ENCODE measurements around the gene ARF4.
"Not testable (repeated sequence)": the region's sequence is repeated elsewhere in the genome, so short reads cannot be mapped to it uniquely, and the experiment has no call there.

The ARF4 gene

GRCh38 chr3:57597127-57597923, at the start of gene ARF4:
ARF4 (minus strand) TSS chr3:57597344; CDS start chr3:57597140, 204 bp downstream.
- peak; percentile 84 to 100 (median 98) for DNase-seq

DNA sequence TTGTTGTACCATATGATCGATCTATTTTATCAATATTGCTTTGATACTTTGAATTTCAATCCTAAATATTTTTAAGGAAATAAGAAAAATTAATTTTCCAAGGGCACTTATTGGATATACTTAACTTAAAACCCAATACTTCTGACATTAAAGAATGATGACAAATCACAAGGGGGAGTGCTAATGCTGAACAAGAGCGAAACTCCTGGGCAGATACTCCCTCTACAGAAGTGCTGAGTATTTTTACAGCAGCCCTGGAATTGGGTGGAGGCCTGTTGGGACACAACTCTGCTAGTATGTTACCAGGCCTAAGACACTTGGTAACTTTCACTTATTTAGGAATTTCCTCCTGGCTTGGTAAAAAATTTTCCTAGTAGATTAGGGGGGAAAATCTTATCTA, 49.6 kb upstream of the ARF4 start:
- DNase-seq = no peak

DNA sequence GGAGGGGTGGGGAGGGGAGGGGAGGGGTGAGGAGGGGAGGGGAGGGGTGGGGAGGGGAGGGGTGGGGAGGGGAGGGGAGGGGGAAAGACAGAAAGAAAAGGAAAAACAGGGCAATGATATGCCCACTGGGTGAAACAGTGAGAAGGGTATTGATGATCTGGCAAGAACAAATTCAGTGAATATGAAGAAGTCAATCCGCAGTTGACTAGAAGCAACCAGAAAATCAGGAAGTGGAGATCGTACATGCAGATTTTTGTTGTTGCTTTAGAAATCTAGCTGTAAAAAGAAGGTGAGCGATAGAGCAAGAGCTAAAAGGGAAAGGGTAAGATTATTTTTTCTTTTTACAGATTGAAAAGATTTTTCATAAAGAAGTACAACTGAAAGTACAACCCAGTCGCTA, 47.6 kb upstream of the ARF4 start:
- DNase-seq = no peak

- no peak for DNase-seq
These were observed 40.2 kb upstream of the ARF4 start for GRCh38 chr3:57637391-57637790.

DNA sequence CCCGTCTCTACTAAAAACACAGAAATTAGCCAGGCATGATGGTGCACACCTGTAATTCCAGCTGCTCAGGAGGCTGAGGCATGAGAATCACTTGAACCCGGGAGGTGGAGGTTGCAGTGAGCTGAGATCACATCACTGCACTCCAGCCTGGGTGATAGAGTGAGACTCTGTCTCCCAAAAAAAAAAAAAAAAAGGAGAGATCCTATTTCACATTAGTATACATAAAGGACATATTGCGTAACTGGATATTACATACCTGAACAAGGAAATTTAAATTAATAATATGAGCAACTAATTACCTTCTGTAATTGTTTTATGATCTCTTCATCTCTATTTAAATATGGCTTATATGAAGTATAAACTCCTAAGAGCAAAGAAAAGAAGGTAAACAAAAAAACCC, 37.1 kb upstream of the ARF4 start:
- DNase-seq = not testable (repeated sequence)

DNA sequence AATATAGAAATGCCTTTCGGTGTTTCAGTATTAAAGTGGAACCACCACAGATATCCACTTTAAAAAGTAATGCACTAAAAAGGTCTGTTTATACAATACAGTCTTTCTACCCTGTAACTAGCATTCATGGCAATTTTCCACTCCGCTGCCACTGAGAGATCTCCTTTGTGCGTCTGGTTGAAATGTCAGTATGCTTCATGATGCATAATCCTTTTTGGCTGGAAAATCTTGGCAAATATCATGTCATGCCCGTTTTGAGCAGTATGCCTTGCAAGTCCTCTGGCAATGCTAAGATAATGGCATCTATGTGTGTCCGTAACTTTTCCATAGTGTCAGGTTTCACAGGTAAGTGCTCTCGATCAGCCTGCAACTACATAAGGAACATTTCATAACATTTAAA, 30.8 kb upstream of the ARF4 start:
- DNase-seq = peak in 24 of 56 donors; percentile 1 to 62 (median 24)

- no peak for DNase-seq
These were observed 27.7 kb upstream of the ARF4 start for GRCh38 chr3:57624801-57625200.

DNA sequence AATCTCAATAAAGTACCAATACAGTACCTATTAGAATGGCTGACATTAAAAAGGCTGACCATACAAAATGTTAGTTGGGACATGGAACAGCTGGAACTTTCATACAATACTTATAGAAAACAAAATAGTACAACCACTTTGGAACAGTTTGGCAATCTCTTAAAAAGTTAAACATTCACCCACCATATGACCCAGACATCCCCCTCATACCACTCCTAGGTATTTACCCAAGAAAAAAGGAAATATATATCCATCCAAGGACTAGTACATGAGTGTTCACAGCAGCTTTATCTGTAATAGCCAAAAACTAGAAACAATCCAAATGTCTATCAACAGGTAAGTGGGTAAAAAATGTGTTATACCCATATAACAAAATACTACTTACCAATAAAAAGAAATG, 25.2 kb upstream of the ARF4 start:
- no peak for DNase-seq

GRCh38 chr3:57617739-57618138, 20.6 kb upstream of the ARF4 start:
- DNase-seq = no peak

DNA sequence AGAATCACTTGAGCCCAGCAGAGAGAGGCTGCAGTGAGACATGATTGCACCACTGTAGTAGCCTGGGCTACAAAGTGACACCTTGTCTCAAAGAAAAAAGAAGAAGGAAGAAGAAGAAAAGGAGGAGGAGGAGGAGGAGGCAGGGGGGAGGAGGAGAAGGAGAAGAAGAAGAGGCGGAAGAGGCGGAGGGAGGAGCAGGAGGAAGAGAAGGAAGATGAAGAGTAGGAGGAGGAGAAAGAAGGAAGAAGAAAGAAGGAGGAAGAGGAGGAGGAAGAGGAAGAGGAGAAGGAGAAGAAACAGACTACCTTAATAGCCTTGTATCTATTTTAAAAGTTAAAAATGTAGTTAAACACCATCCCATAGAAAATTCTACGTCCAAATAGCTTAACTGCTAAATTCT, 19.1 kb upstream of the ARF4 start:
- no peak for DNase-seq

- not testable (repeated sequence) for DNase-seq
These were observed 14.7 kb upstream of the ARF4 start for GRCh38 chr3:57611870-57612269.

- no peak for DNase-seq
These were observed 8.5 kb upstream of the ARF4 start for GRCh38 chr3:57605683-57606082.

DNA sequence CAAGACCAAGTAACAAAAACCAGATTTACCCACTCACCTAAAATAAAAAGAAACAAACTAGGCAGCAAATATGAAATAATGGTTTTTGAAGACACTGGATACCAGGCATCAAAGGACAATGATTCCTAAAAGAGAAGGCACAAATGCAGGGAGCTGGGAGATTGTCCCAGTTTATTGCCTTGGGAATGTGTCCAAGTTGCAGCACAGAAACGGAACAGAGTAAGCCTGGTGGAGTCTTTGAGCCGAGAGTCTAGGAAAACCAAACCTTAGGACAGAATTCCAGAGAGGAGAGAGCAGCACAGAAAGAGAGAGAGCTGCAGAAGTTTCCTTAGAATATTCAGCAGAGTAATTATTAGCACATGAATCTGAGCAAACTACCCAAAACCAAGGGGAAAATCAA, 7.8 kb upstream of the ARF4 start:
- DNase-seq = no peak

GRCh38 chr3:57600195-57600594, 3.1 kb upstream of the ARF4 start:
- no peak for DNase-seq

- DNase-seq = no peak
These were observed 1.7 kb upstream of the ARF4 start for GRCh38 chr3:57598765-57599360.

- peak in 48 of 56 donors; percentile 3 to 74 (median 45) for DNase-seq
These were observed 533 bp downstream of the ARF4 start for GRCh38 chr3:57596495-57597126.

- DNase-seq = no peak
These were observed 2.6 kb downstream of the ARF4 start for GRCh38 chr3:57594576-57594975.

GRCh38 chr3:57594144-57594543, 3.0 kb downstream of the ARF4 start:
- no peak for DNase-seq

- DNase-seq = no peak
These were observed 4.8 kb downstream of the ARF4 start for GRCh38 chr3:57592306-57592705.

GRCh38 chr3:57587905-57588304, 9.2 kb downstream of the ARF4 start:
- no peak for DNase-seq

- DNase-seq = no peak
These were observed 10.4 kb downstream of the ARF4 start for GRCh38 chr3:57586778-57587177.

GRCh38 chr3:57583544-57583943, 13.6 kb downstream of the ARF4 start:
- DNase-seq = no peak
